Measurements from ENCODE around the gene RALGAPA2. TPM values are rescaled to one million over a fixed set of nuclear protein-coding genes. Genes with fewer than 3 reads are reported as not detected.

The RALGAPA2 gene
- total RNA-seq, 2 experiments from 2014 or later: 21.8 to 22.8 TPM

DNA sequence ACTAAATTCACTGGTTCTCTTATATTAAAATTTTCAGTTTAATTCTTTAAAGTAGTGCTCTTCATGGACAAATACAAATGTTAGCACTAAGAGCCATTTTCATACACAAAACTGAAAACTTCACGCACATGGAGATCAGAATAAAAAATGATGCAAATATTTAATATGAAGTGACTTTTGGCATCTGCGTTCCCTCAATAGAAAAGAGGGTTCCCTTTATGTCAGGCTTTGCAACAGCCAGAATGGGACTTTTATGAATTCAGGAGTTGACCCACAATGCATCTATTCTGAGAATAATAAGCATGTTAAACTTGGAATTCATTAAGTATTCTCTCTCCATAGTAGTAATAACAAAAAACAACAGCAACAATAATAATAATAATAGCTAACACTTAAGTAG lies 218.7 kb downstream of the RALGAPA2 start:
- Mint-ChIP-seq H3K4me3 (no peak overlapping the region), H3K9me3 (ENCODE audit: insufficient read depth) (no peaks in the 10 kb centered on the region), H3K27ac (no peak overlapping the region), H3K4me1 (ENCODE audit: low read depth) (no peaks in the 10 kb centered on the region), H3K27me3 (ENCODE audit: low read depth) (no peaks in the 10 kb centered on the region), H3K36me3 (ENCODE audit: low read depth) (peaks cover 11% of the 10 kb centered on the region)
- ChIA-PET CTCF (no interaction called here), POLR2A (no interaction called here)
- ATAC-seq (no peak), DNase-seq (no peak)

DNA sequence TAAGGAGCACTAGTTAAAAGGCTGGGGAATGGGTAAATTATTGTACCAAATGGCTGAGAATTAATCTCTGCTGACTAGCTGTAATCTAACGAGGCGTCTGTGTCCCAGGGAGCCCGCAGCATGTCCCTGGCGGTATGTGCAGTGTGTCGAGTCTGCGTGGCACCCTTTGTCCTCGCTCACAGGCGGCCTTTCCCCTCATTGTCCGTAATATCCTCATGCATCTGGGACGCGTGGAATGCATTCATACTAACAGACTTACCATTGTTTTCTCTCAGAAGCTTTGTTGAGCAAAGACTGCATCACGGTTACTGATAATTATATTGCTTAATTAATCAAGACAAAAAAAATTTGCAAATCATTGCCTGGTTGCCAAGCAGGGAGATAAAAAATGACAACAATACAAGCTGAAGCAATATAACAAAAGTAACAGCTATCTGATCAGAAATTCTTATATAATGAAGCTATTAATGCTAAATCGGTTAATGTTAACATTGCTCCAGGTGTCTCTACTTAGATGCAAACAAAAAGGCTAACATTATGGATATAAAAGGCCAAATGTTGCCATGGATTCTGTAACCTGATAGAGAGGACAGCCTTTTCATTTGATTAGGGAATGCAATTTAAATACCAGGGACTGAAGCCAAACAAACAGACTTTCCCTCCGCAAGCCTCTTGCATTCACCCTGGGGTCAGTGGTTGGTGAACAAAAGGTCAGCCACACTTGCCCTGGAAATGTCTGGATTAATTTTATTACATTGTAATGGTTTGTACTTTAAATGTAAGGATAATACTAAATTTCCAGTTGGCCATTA lies 219.7 kb downstream of the RALGAPA2 start:
- Mint-ChIP-seq H3K27ac (no peak overlapping the region), H3K4me3 (no peak overlapping the region), H3K4me1 (ENCODE audit: low read depth) (no peaks in the 10 kb centered on the region), H3K27me3 (ENCODE audit: low read depth) (no peaks in the 10 kb centered on the region), H3K36me3 (ENCODE audit: low read depth) (peaks cover 18% of the 10 kb centered on the region), H3K9me3 (ENCODE audit: insufficient read depth) (no peaks in the 10 kb centered on the region)
- ATAC-seq: no peak
- CTCF ChIA-PET: no interaction called here
- POLR2A ChIA-PET: no interaction called here
- DNase-seq: no peak

DNA sequence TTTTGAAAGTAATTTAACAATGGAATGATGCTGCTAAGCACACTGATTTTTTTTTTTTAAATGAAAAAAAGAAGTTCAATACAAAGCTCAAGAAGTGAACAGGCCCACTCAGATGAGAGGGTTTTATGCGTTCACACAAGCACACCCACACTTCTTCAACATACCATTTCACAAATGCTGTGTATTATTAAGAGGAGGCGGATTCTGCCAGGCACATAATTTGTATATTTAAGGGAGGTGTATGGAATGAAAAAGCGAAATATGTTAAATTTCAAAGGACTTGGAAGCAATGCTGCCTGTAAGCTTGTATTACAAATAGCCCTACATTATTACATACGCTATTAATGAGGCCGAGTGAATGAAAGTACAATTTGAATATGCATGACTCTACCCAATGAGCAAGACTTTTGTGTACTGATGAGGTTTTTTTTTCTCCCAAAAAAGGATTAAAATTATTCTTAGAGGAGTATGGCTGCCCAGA lies 220.6 kb downstream of the RALGAPA2 start:
- ATAC-seq (no peak), DNase-seq (no peak)
- POLR2A ChIA-PET: no interaction called here
- Mint-ChIP-seq H3K9me3 (ENCODE audit: insufficient read depth) (no peaks in the 10 kb centered on the region), H3K4me1 (ENCODE audit: low read depth) (no peaks in the 10 kb centered on the region), H3K27ac (no peak overlapping the region), H3K4me3 (no peak overlapping the region), H3K36me3 (ENCODE audit: low read depth) (peaks cover 24% of the 10 kb centered on the region), H3K27me3 (ENCODE audit: low read depth) (no peaks in the 10 kb centered on the region)
- CTCF ChIA-PET: no interaction called here

DNA sequence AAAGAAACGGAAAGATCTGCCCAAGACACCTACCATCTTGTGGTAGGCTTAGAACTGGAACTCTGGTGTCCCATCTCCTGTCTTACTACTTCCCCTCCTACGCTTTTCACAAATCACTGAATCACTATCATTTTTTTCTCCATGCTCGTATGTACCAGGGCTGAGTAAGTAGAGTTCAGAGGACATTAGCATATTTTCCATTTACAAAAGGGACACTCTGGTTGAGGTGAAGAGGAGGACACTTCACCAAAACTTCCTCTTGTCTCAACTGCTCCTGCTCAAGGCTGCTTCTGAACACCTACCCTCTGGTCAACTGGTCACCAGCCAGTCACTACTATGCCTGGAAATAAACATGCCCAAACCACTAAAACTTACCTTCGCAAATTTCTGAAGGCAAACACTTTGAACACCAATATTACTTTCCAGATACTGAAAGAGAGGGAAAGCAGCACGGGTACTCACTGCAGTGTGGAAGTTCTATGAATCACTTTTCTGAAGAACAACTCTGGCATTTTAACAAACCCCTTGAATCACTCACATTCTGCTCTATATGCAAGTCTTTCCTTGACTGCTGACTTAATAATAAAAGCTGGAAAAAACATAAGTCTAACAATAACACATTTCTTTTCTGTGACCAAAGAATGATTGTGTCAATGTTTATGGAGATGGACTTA lies 221.2 kb downstream of the RALGAPA2 start:
- CTCF ChIA-PET: no interaction called here
- POLR2A ChIA-PET: no interaction called here
- H3K27ac Mint-ChIP-seq: peak overlapping the region; percentile 11
- DNase-seq (no peak), ATAC-seq (no peak)
- no peak overlapping the region for H3K4me3 Mint-ChIP-seq
- peaks cover 29% of the 10 kb centered on the region for H3K36me3 Mint-ChIP-seq (ENCODE audit: low read depth)
- no peaks in the 10 kb centered on the region for H3K27me3 Mint-ChIP-seq (ENCODE audit: low read depth)
- no peaks in the 10 kb centered on the region for H3K4me1 Mint-ChIP-seq (ENCODE audit: low read depth)
- H3K9me3 Mint-ChIP-seq (ENCODE audit: insufficient read depth): no peaks in the 10 kb centered on the region

DNA sequence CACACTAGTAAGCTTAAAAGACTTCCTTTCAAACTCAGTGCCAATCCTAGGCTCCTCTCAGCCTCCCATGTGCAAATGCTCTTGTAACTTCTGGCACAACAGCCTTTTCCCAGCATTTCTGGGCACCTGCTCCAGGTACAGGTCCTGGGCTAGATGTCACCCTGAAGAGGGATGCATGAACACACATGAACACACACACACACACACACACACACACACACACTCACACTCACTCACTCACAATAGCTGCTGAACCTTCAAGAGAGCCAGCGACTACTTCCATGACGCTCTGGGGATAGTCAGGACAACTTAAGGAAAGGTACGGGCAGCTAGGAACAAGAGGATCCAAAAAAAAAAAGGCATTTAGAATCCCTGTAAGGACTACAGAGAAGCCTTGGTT lies 221.8 kb downstream of the RALGAPA2 start:
- ATAC-seq: no peak
- ChIA-PET CTCF (no interaction called here), POLR2A (no interaction called here)
- Mint-ChIP-seq H3K4me3 (no peak overlapping the region), H3K4me1 (ENCODE audit: low read depth) (no peaks in the 10 kb centered on the region), H3K9me3 (ENCODE audit: insufficient read depth) (no peaks in the 10 kb centered on the region), H3K36me3 (ENCODE audit: low read depth) (peaks cover 29% of the 10 kb centered on the region), H3K27me3 (ENCODE audit: low read depth) (no peaks in the 10 kb centered on the region), H3K27ac (no peak overlapping the region)
- no peak for DNase-seq

DNA sequence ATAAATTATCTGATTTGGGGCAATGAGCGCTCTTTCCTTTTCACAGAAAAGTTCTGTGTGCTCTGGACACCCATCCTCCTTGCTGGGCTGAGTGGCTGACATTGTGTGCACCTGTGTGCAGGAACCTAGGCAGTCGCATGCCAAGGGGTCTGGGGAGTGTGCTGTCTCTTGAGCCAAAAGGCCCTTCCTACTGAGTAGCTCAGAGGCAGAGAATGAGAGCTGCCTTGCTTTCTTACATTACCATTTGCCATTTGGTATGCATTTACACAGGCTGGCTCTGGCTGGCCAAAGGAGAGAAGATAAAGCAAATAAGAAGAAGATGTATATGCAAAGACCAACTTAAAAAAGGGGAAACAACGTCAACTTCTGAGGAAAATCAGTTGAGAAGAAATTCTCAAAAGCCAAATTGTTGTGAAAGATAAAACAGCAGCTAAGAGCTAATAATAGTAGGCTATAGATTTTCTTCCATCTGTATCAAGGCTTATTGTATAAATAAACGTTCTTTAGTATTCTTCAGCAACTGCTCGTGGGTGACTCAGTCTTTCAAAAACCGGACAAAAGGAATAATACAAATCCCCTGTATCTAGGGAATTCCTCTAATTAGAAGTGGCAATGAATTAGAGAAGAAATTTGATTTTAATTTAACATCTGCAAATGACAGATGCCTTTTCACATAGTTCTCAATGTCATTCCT lies 222.6 kb downstream of the RALGAPA2 start:
- Mint-ChIP-seq H3K4me1 (ENCODE audit: low read depth) (no peaks in the 10 kb centered on the region), H3K4me3 (no peak overlapping the region), H3K9me3 (ENCODE audit: insufficient read depth) (no peaks in the 10 kb centered on the region), H3K27ac (no peak overlapping the region), H3K36me3 (ENCODE audit: low read depth) (peaks cover 29% of the 10 kb centered on the region), H3K27me3 (ENCODE audit: low read depth) (no peaks in the 10 kb centered on the region)
- no peak for ATAC-seq
- POLR2A ChIA-PET: no interaction called here
- DNase-seq: no peak
- CTCF ChIA-PET: no interaction called here

DNA sequence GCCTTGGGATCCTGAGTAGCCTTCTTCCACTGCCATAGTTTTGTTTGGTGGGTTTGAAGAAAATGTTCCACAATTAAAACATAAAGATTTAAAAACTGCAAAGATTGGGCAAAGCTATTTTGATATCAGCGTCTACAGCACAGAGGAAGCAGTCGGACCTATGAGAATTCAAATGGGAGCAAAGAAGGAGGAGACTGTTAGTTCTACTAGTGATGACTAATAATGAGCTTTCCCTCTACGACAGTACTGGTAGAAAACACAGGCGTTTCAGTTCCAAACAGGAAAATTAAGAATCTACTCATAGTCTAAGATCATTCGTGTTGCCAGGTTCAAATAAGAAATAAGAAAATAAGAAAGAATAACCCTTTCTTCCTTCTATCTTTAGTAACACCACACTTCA lies 223.4 kb downstream of the RALGAPA2 start:
- DNase-seq (no peak), ATAC-seq (no peak)
- POLR2A ChIA-PET: no interaction called here
- Mint-ChIP-seq H3K4me3 (no peak overlapping the region), H3K36me3 (ENCODE audit: low read depth) (peaks cover 26% of the 10 kb centered on the region), H3K27ac (no peak overlapping the region), H3K9me3 (ENCODE audit: insufficient read depth) (no peaks in the 10 kb centered on the region), H3K4me1 (ENCODE audit: low read depth) (no peaks in the 10 kb centered on the region), H3K27me3 (ENCODE audit: low read depth) (no peaks in the 10 kb centered on the region)
- CTCF ChIA-PET: no interaction called here

DNA sequence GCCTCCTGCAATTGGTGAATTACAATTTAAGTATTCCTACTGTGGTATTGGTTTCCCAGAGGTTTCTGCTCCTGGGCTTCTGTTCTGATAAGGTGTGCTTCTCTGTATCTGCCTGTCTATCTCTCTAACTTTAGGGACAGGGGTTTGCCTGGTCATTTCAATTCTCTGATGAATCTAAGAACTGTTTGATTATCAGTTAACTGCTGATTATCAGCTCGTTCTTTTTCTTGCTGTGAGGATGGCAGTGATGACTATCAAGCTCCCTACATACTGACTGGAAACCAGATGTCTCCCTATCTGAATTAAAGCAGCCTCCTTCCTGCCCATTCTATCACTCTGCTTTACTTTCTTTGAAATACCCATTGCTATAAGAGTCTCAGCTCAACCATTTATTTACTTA lies 224.1 kb downstream of the RALGAPA2 start:
- peaks cover 23% of the 10 kb centered on the region for H3K36me3 Mint-ChIP-seq (ENCODE audit: low read depth)
- DNase-seq (no peak), ATAC-seq (no peak)
- no peak overlapping the region for H3K27ac Mint-ChIP-seq
- no peak overlapping the region for H3K4me3 Mint-ChIP-seq
- H3K4me1 Mint-ChIP-seq (ENCODE audit: low read depth): no peaks in the 10 kb centered on the region
- H3K27me3 Mint-ChIP-seq (ENCODE audit: low read depth): no peaks in the 10 kb centered on the region
- H3K9me3 Mint-ChIP-seq (ENCODE audit: insufficient read depth): no peaks in the 10 kb centered on the region
- POLR2A ChIA-PET: no interaction called here
- CTCF ChIA-PET: no interaction called here

DNA sequence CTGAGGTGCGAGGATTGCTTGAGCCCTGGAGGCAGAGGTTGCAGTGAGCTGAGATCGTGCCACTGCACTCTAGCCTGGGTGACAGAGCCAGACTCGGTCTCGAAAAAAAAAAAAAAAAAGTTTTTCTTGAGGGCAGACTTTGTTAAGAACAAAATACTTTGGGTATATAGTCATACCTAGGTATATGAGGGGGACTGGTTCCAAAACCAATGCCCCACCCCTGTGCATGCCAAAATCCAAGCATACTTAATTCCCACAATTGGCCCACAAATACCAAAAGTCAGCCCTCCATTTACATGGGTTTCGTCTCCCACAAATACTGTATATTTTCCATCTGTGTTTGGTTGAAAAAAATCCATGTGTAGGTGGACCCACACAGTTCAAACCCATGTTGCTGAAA lies 224.6 kb downstream of the RALGAPA2 start:
- H3K27me3 Mint-ChIP-seq (ENCODE audit: low read depth): no peaks in the 10 kb centered on the region
- no peak overlapping the region for H3K4me3 Mint-ChIP-seq
- no peaks in the 10 kb centered on the region for H3K4me1 Mint-ChIP-seq (ENCODE audit: low read depth)

DNA sequence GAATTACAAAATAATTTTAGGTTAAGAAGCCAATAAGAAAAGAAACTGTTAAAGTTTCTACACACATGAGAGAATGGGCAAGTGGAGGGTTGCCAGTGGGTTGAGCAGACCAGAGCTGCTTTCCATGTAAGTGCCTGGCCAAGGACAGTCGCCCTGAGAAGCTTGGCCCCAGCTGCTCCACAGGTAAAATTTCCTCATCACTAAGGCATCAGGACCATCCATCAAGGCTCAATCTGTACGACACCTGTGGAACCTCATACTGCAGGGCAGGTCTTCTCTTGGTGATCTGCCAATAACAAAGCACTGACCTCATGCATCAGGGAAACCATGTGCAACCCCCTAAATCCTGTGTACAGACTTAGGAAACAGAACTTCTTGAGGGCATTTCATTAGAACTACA lies 229.1 kb downstream of the RALGAPA2 start:
- Mint-ChIP-seq H3K27me3 (ENCODE audit: low read depth) (no peaks in the 10 kb centered on the region), H3K27ac (no peak overlapping the region), H3K36me3 (ENCODE audit: low read depth) (peaks cover 19% of the 10 kb centered on the region), H3K9me3 (ENCODE audit: insufficient read depth) (no peaks in the 10 kb centered on the region), H3K4me3 (no peak overlapping the region), H3K4me1 (ENCODE audit: low read depth) (no peaks in the 10 kb centered on the region)
- ATAC-seq (no peak), DNase-seq (no peak)
- CTCF ChIA-PET: no interaction called here
- POLR2A ChIA-PET: no interaction called here

More for the DNA sequence above, 224.6 kb downstream of the RALGAPA2 start:
- no peak for DNase-seq
- H3K36me3 Mint-ChIP-seq (ENCODE audit: low read depth): peaks cover 23% of the 10 kb centered on the region
- no peak for ATAC-seq
- ChIA-PET POLR2A (no interaction called here), CTCF (interaction anchor here (0.9 kb wide), 1 partner anchor 9 kb away, joined by 4 read pairs; no protein-coding TSS in a partner anchor)
- H3K9me3 Mint-ChIP-seq (ENCODE audit: insufficient read depth): no peaks in the 10 kb centered on the region
- H3K27ac Mint-ChIP-seq: no peak overlapping the region

DNA sequence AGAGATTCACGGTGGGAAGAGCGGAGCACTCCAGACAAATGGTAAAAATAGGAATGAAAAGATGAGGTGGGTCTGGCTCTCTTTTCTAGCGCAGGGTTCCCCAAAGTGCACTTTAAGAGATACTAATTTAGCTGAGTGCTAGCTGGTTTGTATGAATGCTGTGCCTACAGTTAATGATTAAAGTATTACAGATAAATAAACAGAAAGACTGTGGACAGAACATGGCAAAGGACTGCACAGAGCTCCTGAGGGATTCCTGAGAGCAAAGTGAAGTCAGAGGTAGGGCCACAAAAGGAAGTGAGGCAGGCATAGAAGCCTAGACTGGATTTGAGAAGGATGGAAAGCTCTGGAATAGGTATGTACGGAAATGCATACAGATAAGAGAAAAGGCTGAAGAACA lies 230.0 kb downstream of the RALGAPA2 start:
- ATAC-seq (no peak), DNase-seq (no peak)
- ChIA-PET POLR2A (no interaction called here), CTCF (no interaction called here)
- Mint-ChIP-seq H3K36me3 (ENCODE audit: low read depth) (peaks cover 17% of the 10 kb centered on the region), H3K9me3 (ENCODE audit: insufficient read depth) (no peaks in the 10 kb centered on the region), H3K4me3 (no peak overlapping the region), H3K27me3 (ENCODE audit: low read depth) (no peaks in the 10 kb centered on the region), H3K27ac (no peak overlapping the region), H3K4me1 (ENCODE audit: low read depth) (no peaks in the 10 kb centered on the region)

DNA sequence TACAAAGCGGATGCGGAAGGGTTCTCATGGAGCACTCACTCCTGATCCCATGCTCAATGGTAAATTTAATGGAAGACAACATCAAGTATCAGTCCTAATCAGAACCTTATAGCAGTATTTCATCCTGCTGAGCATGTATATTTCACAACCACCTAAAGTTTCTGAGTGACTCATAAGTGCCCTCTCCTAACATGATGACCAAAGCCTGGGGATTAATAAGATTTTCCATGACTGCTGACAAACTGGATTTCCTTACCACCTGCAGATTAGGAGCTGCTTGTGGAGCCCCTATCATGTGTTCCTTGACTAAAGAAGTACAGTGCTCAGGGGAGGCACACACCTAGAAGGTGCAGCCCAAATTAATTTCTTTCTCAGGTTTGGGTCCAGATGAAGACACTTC lies 231.8 kb downstream of the RALGAPA2 start:
- Mint-ChIP-seq H3K4me1 (ENCODE audit: low read depth) (no peaks in the 10 kb centered on the region), H3K4me3 (no peak overlapping the region), H3K27me3 (ENCODE audit: low read depth) (no peaks in the 10 kb centered on the region), H3K9me3 (ENCODE audit: insufficient read depth) (no peaks in the 10 kb centered on the region), H3K27ac (no peak overlapping the region), H3K36me3 (ENCODE audit: low read depth) (peaks cover 8% of the 10 kb centered on the region)
- DNase-seq: no peak
- ChIA-PET CTCF (no interaction called here), POLR2A (no interaction called here)
- no peak for ATAC-seq
